Stimulated activated CD8-positive, alpha-beta memory T cell treated with anti-CD3 and anti-CD28 coated beads, Interleukin-4, amount 100 ng/mL, for 48 hours (primary cell): ENCODE results near the gene ARHGEF17.

ENCODE experiments used
- DNase-seq: peaks from one replicate; pipeline ENCODE4 v3.0.0-alpha.2; 2020

Gene ARHGEF17

DNA sequence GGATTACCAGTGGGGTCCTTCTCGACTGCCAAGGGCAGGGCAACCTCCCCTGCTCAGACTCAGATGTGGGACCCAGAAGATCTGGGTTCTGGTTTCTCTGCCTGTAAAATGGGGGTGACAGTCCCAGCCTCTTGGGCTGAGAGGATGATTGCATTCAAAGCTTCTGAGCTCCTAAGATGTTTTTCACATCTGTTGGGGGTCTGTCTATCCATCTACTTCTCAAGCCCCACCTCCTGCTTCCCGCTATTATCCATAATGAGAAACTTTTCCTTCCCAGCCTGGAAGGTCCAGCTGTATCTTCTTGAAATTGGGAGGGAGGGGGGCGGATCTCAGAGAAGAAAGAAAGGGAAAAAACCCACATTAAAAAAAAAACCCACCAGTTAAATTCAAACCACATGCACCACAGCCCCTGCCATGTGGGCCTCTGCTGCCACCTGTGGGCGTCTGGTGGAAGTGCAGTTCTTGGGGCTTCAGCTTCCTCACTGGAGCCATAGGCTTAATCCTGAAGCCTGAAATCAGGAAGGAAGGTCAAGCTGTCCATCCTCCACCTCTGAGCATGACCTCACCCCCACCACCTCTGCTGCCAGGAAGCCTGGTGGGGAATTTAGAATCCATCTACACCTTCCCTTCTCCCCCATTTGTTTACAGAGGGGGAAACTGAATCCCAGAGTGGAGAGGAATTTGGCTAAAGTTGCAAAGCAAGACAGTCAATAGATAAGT lies 27.3 kb downstream of the ARHGEF17 start:
- DNase-seq: peak; percentile 92

DNA sequence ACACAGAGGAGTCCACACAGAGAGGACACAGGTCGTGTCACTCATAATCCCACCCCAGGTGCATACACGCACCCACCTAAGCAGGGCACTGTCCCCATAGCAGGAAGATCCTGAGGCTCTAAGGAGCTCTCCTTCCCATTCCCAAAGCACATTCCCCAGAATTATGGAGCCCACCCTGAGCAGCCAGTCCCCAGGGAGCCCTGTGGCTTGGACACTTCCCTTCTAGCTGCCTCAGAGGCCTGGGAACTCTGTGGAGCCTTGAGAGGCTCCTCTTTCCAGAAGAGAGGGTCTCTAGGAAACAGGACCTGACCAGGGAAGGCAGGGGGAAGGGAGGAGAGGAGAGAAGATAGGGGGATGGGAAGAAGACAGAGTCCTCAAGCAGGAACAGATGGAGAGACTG lies 29.8 kb downstream of the ARHGEF17 start:
- DNase-seq: no peak

- no peak for DNase-seq
Observed at GRCh38 chr11:73338279-73338678, 30.2 kb downstream of the ARHGEF17 start.

DNA sequence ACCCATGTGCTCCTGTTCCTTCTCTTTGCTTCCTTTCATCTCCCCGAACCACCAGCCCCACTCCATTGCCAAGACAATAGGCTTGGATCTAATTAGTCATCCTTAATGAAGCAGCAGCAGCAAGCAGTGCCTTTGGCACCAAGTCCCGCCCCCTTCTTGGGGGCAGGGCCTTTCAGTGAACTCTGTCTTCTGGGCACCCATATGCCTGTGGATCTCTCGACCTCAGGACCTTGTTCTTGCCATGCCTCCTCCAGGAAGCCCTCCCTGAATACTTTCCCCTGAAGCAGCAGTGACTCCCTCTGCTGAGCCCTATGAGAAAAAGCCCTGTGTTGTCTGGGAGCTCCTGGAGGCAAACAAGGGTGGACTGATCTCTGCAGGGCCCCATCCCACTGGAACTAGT lies 32.1 kb downstream of the ARHGEF17 start:
- DNase-seq: no peak

DNA sequence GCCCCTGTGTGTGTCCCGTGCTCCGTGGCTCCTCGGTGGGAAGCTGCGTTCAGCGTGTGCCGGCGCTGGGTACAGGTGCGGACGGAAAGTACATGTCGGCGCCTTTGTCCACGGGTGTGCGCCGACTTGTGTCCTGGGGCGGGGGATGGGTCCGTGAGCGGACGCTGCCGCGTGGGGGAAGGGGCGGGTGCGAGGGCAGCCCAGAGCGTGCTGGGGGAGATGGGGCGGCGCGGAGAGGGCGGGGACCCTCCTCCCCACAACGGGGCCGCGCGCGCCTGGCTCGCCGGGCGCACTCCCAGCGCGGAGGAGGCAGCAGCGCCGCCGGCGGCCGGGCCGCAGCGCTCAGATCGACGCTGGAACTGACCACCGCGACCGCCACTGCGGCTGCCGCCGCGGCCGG lies 34.6 kb downstream of the ARHGEF17 start:
- DNase-seq: no peak

DNA sequence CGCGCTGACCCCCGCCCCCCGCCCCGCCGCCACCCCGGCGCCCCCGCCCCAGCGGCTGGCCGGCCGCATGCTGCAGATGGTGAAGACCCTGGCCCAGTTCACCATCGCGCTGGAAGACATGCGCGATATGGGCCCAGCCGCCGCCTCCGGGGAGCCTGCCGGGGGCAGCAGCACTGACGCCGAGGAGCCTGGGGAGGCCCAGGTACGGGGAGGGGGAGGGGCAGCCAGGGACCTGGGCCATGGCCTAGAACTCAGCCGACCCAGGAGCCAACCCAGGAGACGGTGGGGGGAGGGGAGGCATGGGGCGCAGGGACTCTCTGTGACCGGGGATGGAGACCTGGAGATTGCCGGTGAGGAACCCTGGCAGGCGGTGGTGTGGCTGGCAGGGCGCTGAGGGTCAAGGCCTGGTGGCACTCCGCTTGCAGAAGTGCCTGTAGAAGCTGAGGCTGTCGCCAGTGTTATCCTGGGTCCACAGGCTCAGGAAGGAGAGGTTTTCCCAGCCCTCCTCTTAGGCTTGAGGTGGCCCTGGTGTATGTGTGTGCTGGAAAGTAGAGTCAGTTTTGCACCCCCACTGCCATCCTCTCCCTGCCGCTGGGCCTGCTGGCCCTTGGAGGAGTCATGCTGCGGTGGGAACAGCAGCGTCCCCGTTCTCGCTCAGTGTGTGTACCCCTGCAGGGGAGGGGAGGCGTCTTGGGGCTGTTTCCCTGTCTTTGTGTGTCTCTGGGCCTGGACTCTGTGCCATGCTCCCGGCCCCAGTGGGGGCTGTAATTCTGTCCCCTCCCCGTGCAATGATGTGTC lies 35.2 kb downstream of the ARHGEF17 start:
- no peak for DNase-seq

GRCh38 chr11:73344191-73344607 lies 36.1 kb downstream of the ARHGEF17 start:
- DNase-seq: no peak

DNA sequence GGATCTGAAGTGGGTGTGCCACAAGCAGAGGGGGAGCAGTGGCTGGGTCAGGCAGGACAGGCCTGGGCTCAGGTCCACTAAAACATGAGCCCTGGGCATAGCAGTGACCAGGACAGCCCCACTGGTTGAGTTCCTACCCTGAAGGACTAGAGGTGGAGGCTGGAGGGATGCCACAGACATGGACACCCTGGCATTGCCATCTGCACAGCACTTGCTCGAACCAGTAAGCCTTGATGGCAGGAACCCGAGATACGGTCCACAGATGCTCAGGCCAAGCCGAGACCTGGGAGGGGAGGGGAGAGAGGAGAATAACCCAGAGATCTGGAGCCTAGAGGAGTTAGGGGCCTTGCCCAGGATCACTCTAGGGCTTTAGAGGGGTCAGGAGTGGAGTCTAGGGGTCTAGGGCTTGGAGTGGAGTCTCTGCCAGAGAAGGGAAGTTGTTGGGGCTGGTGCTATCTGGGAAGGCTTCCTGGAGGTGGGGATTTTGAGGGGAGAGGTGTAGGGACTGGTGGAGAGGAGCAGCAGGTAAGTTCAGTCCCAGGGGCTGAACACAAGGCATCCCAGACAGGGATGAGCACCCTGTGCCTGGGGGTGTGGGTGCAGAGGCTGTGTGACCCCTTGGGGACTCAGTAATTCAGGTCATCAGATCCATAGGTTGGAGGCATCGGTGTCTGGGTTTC lies 37.5 kb downstream of the ARHGEF17 start:
- DNase-seq: no peak

GRCh38 chr11:73346186-73346935 lies 38.3 kb downstream of the ARHGEF17 start:
- DNase-seq: no peak

DNA sequence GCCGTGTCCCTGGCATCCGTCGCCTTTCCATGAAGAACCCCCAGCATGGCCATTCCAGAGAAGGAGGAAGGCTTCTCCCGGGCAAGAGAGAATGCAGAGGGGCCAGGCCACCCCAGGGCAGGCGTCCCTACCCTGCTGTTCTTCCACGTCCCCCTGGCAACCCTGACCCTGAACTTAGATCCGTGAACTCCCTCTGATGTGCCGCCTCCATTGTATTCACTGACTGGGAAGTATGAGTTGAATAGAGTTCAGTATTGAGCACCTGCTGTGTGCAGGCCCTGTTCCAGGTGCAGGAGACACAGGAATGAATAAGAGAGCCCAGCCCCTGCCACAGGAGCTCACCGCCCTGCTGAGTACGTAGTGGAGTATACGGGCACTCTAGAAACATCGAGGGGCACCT lies 39.0 kb downstream of the ARHGEF17 start:
- no peak for DNase-seq

GRCh38 chr11:73348838-73349237 lies 40.8 kb downstream of the ARHGEF17 start:
- DNase-seq: no peak

DNA sequence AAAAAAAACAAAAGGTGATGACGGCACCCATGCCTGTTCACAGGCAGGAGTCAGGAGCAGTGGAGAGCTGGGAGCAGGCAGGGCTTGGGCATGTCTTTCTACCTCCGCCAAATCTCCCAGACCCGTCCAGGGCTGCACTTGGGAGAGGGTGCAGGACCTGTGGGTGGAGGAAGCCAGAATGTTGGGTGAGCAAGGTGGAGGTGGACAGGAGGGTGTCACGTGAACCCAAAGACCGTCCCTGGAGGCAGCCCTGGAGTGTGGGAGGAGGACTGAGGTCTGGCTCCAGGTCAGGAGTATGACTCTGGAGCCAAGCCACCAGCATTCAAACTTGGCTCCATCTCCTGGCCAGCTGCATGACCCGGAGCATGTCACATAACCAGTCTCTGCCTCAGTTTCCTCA lies 41.6 kb downstream of the ARHGEF17 start:
- DNase-seq: no peak

DNA sequence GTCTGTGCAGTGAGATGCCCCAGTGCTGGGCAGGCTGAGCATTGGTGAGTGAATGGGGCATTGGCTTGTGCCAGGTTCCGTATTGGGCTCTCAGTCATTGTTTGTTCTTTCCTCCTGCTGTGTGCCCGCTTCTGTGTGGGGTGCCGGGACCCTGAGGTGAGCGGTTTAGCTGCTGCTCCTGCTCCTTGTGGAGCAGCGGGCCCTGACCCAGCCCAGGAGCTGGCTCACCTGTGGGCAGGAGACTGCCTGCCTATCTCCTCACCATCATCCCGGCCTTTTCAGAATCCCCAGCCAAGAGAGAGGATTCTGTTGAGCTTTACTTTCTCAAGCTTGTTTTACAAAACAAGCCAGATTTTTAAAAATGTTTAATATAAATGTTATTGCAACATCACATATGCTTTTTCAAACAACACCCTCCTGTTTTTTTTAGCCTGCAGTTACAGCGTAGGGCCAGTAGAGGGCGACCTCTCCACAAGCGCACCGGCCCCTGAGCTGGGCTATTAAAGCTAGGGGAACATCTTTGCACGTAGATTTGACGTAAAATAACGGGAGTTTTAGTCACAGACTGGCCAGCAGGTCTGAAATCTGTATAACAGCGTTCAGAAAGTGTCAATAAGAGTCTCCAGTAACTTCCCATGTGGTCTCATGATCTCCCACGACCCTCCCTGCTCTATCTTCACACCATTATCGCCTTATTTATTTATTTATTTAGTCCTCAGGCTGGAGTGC lies 43.0 kb downstream of the ARHGEF17 start:
- peak; percentile 62 for DNase-seq

- DNase-seq: no peak
Observed at GRCh38 chr11:73353422-73353821, 45.3 kb downstream of the ARHGEF17 start.

DNA sequence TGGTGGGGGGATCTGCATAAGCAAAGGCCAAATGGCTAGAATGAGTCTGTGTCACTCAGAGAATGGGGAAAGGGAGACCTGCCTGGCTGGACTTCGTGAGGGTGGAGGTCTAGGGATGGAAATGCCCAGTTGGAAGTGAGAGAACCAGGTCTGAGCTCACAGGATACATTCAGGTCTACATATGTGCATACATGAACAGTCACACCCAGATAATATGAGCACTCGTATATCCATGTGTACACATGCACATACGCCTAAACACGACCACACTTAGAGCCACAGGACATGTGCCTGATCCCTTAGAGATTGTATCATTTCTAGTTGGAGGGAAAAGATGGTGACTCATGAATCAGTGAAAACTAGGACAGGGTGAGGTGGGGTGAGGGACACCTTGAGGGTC lies 47.0 kb downstream of the ARHGEF17 start:
- DNase-seq: no peak

DNA sequence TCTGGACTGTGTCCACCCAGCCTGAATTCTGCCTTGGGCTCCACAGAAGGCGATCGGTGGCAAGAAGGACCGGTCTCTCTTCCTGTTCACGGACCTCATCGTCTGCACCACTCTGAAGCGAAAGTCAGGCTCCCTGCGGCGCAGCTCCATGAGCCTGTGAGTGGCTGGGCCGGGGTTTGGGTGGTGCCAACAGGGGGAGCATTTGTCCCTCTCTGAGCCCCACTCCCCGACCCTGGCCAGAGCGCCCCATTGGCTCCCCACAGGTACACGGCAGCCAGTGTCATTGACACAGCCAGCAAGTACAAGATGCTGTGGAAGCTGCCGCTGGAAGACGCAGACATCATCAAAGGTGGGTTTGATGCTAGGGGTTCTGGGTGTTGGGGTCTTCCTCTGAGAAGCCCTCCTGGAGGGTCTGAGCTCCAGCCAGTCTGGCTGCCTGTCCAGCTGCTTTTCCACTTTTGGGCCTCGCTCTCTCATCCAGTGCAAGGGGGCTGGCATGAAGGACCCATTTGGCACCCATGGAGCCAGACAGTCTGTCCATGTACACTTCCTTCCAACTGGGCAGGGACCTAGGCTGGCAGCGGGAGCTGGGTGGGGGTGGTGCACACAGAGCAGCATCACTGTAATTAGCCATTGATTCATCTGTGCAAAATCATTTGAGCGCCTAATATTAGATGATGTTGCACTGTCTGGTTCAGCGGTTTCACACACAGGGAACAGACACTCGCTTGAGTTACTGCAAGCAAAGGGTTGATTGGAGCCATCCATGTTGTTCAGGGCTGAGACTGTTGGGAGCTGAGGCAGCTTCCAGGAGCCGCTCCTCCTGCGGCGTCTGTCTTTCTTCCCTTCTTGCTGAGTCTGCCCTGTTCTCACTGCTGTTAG lies 49.1 kb downstream of the ARHGEF17 start:
- DNase-seq: no peak

GRCh38 chr11:73358071-73358470 lies 50.0 kb downstream of the ARHGEF17 start:
- no peak for DNase-seq

GRCh38 chr11:73359341-73359740 lies 51.3 kb downstream of the ARHGEF17 start:
- no peak for DNase-seq

GRCh38 chr11:73359930-73360742 lies 52.1 kb downstream of the ARHGEF17 start:
- DNase-seq: peak; percentile 62

- no peak for DNase-seq
Observed at GRCh38 chr11:73360743-73361369, 52.8 kb downstream of the ARHGEF17 start.
